Brain microvascular endothelial cell (primary cell): ENCODE results near the gene CSNK1A1.

ENCODE experiments used
- DNase-seq: peaks from one replicate; pipeline ENCODE4 v3.0.0-alpha.2; 2020
- H3K27ac ChIP-seq: fragments of 250-450 bp; sonication (Bioruptor Pico); 2 replicates; pipeline ENCODE4 v1.5.1; 2020; ENCODE audit warnings: mild to moderate bottlenecking, moderate library complexity
- H3K27me3 ChIP-seq: fragments of 250-450 bp; sonication (Bioruptor Pico); replicated peaks from 2 replicates; pipeline ENCODE4 v1.5.1; 2020; ENCODE audit warnings: mild to moderate bottlenecking
- H3K36me3 ChIP-seq: fragments of 250-450 bp; sonication (Bioruptor Pico); replicated peaks from 2 replicates; pipeline ENCODE4 v1.5.1; 2020; ENCODE audit warnings: mild to moderate bottlenecking
- H3K4me3 ChIP-seq: 2 replicates; pipeline ENCODE4 v1.5.1; 2011; ENCODE audit warnings: low read depth, mild to moderate bottlenecking, control low read depth, low read length, moderate library complexity
- CTCF ChIP-seq: IDR thresholded peaks from 2 replicates; pipeline ENCODE4 v1.5.1; 2011; ENCODE audit warnings: low read depth, mild to moderate bottlenecking, moderate library complexity, low read length, control low read depth, inconsistent platforms; ENCODE audit errors: missing control alignments
- in situ Hi-C: cut with HindIII; loops from 2 replicates; pipeline ENCODE4 v1.10.0; 2017; ENCODE audit warnings: low sequenced_read_pairs, low pct_ligation_motif_present

Gene CSNK1A1

GRCh38 chr5:149496917-149497316 lies 54.3 kb downstream of the CSNK1A1 start:
- no peak overlapping the region for H3K27ac ChIP-seq
- TF ChIP-seq CTCF = no peak
- no peak for DNase-seq
- no peaks in the 10 kb centered on the region for H3K27me3 ChIP-seq
- H3K36me3 ChIP-seq = peaks cover 28% of the 10 kb centered on the region
- in situ Hi-C loops = no loop called here
- no peak overlapping the region for H3K4me3 ChIP-seq

GRCh38 chr5:149496166-149496565 lies 55.1 kb downstream of the CSNK1A1 start:
- no peak overlapping the region for H3K27ac ChIP-seq
- peaks cover 28% of the 10 kb centered on the region for H3K36me3 ChIP-seq
- in situ Hi-C loops = no loop called here

GRCh38 chr5:149495673-149496072 lies 55.6 kb downstream of the CSNK1A1 start:
- Histone ChIP-seq H3K4me3 (no peak overlapping the region), H3K27ac (no peak overlapping the region), H3K27me3 (no peaks in the 10 kb centered on the region), H3K36me3 (peaks cover 28% of the 10 kb centered on the region)
- TF ChIP-seq CTCF = no peak
- in situ Hi-C loops = no loop called here
- DNase-seq = no peak

More at GRCh38 chr5:149496166-149496565, 55.1 kb downstream of the CSNK1A1 start:
- TF ChIP-seq CTCF = no peak
- DNase-seq = no peak
- Histone ChIP-seq H3K4me3 (no peak overlapping the region), H3K27me3 (no peaks in the 10 kb centered on the region)

- in situ Hi-C loops = no loop called here
- no peak for TF ChIP-seq CTCF
- no peak for DNase-seq
- peaks cover 16% of the 10 kb centered on the region for H3K36me3 ChIP-seq
- no peak overlapping the region for H3K4me3 ChIP-seq
- no peaks in the 10 kb centered on the region for H3K27me3 ChIP-seq
- no peak overlapping the region for H3K27ac ChIP-seq
These were observed 57.9 kb downstream of the CSNK1A1 start for GRCh38 chr5:149493316-149493715.

- Histone ChIP-seq H3K36me3 (peaks cover 16% of the 10 kb centered on the region), H3K27ac (no peak overlapping the region), H3K27me3 (no peaks in the 10 kb centered on the region), H3K4me3 (no peak overlapping the region)
- no peak for DNase-seq
- no peak for TF ChIP-seq CTCF
- in situ Hi-C loops = no loop called here
These were observed 58.5 kb downstream of the CSNK1A1 start for GRCh38 chr5:149492781-149493180.

GRCh38 chr5:149490599-149491485 lies 60.4 kb downstream of the CSNK1A1 start:
- DNase-seq = no peak
- H3K4me3 ChIP-seq = no peak overlapping the region
- no peaks in the 10 kb centered on the region for H3K27me3 ChIP-seq
- no peak for TF ChIP-seq CTCF
- in situ Hi-C loops = no loop called here
- H3K36me3 ChIP-seq = peaks cover 10% of the 10 kb centered on the region
- no peak overlapping the region for H3K27ac ChIP-seq
